ENCODE data around the gene TDP2. TPM values are rescaled to one million over a fixed set of nuclear protein-coding genes. Genes with fewer than 3 reads are reported as not detected.

The TDP2 gene
- total and polyA plus RNA-seq, 2 donors (not counting 1 experiment from before 2014, with no cell fraction given), result 32.5 to 37.5 TPM

DNA sequence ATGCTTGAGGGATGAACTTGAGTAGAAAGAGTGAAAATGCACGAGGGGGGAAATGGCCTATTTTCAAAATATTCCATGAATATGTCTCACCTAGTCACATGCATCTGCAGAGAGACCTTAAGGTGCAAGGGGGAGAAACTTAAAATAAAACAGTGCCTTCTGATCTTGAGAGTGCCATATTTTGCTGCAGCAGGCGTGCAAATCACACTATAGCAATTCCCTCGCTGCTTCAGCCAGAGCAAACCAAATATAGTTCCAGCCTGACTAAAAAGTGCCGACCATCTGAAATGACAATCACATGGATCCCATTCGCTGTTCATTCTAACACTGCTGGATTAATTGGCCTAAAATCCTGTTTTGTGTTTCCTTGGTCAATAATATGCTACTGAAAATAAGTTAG is 47.0 kb downstream of the TDP2 start:
- H3K27ac ChIP-seq (ENCODE audit: insufficient read depth, low read length), result no peak overlapping the region
- no peaks in the 10 kb centered on the region for H3K79me2 ChIP-seq (ENCODE audit: control insufficient read depth, insufficient read depth, low read length)
- no peak for DNase-seq (ENCODE audit: low read depth in 2 of 2)
- no peak overlapping the region for H3K4me2 ChIP-seq (ENCODE audit: extremely low read depth, insufficient read depth, low read length)
- no peak overlapping the region for H3K9ac ChIP-seq (ENCODE audit: insufficient read depth, low read length)
- H3K9me3 ChIP-seq (ENCODE audit: control insufficient read depth, insufficient read depth, low read depth, low read length), result no peaks in the 10 kb centered on the region
- no peaks in the 10 kb centered on the region for H3K36me3 ChIP-seq (ENCODE audit: control insufficient read depth, insufficient read depth, low read length)
- no peaks in the 10 kb centered on the region for H4K20me1 ChIP-seq (ENCODE audit: control insufficient read depth, extremely low read depth, insufficient read depth, low read length)
- H2AFZ ChIP-seq (ENCODE audit: low read length), result no peak overlapping the region
- no peak for TF ChIP-seq EZH2 (IDR thresholded peaks at IDR 0.05; ENCODE audit: low read length, missing control alignments)
- TF ChIP-seq, protein P1, sequence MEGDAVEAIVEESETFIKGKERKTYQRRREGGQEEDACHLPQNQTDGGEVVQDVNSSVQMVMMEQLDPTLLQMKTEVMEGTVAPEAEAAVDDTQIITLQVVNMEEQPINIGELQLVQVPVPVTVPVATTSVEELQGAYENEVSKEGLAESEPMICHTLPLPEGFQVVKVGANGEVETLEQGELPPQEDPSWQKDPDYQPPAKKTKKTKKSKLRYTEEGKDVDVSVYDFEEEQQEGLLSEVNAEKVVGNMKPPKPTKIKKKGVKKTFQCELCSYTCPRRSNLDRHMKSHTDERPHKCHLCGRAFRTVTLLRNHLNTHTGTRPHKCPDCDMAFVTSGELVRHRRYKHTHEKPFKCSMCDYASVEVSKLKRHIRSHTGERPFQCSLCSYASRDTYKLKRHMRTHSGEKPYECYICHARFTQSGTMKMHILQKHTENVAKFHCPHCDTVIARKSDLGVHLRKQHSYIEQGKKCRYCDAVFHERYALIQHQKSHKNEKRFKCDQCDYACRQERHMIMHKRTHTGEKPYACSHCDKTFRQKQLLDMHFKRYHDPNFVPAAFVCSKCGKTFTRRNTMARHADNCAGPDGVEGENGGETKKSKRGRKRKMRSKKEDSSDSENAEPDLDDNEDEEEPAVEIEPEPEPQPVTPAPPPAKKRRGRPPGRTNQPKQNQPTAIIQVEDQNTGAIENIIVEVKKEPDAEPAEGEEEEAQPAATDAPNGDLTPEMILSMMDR (conservative IDR thresholded peaks at IDR 0.05 in 1 of 2, IDR thresholded peaks at IDR 0.05 in 1 of 2; ENCODE audit: low read depth in 1 of 2, low read length in 2 of 2), result no peak
- no peaks in the 10 kb centered on the region for H3K27me3 ChIP-seq (ENCODE audit: control insufficient read depth, insufficient read depth, low read length)
- H3K4me3 ChIP-seq (replicated peaks in 1 of 4; ENCODE audit: control extremely low read depth in 1 of 4, insufficient read depth in 1 of 4, low read depth in 3 of 4, low read length in 4 of 4), result no peak overlapping the region
- no peaks in the 10 kb centered on the region for H3K4me1 ChIP-seq (ENCODE audit: control insufficient read depth, extremely low read depth, insufficient read depth, low read length)

DNA sequence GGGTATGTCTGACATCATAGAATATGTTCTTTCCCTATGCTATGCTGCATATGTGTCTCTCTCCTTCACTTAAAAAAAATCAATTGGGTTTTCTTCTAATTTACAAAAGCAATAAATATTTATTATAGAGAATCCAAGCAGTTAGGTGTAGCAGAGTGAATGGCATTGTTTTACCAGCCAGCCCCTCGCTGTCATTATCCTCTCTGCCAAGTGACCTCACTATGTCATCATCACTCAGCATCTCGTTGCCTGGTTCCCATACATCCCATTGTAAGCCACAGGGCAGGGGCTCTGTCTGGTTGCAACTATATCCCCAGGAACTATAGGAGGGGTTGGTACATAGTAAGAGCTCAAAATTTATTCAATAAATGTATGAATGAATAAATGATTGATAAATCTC is 52.1 kb downstream of the TDP2 start:
- H3K27ac ChIP-seq (ENCODE audit: insufficient read depth, low read length), result no peak overlapping the region
- no peak for TF ChIP-seq EZH2 (IDR thresholded peaks at IDR 0.05; ENCODE audit: low read length, missing control alignments)
- TF ChIP-seq, protein P1 (conservative IDR thresholded peaks at IDR 0.05 in 1 of 2, IDR thresholded peaks at IDR 0.05 in 1 of 2; ENCODE audit: low read depth in 1 of 2, low read length in 2 of 2), result no peak
- H3K9me3 ChIP-seq (ENCODE audit: control insufficient read depth, insufficient read depth, low read depth, low read length), result no peaks in the 10 kb centered on the region
- H4K20me1 ChIP-seq (ENCODE audit: control insufficient read depth, extremely low read depth, insufficient read depth, low read length), result no peaks in the 10 kb centered on the region
- no peaks in the 10 kb centered on the region for H3K4me1 ChIP-seq (ENCODE audit: control insufficient read depth, extremely low read depth, insufficient read depth, low read length)
- H3K4me3 ChIP-seq (replicated peaks in 1 of 4; ENCODE audit: control extremely low read depth in 1 of 4, insufficient read depth in 1 of 4, low read depth in 3 of 4, low read length in 4 of 4), result no peak overlapping the region
- H3K9ac ChIP-seq (ENCODE audit: insufficient read depth, low read length), result no peak overlapping the region
- H2AFZ ChIP-seq (ENCODE audit: low read length), result no peak overlapping the region
- H3K79me2 ChIP-seq (ENCODE audit: control insufficient read depth, insufficient read depth, low read length), result no peaks in the 10 kb centered on the region
- no peaks in the 10 kb centered on the region for H3K27me3 ChIP-seq (ENCODE audit: control insufficient read depth, insufficient read depth, low read length)
- H3K36me3 ChIP-seq (ENCODE audit: control insufficient read depth, insufficient read depth, low read length), result no peaks in the 10 kb centered on the region
- no peak for DNase-seq (ENCODE audit: low read depth in 2 of 2)
- H3K4me2 ChIP-seq (ENCODE audit: extremely low read depth, insufficient read depth, low read length), result no peak overlapping the region

DNA sequence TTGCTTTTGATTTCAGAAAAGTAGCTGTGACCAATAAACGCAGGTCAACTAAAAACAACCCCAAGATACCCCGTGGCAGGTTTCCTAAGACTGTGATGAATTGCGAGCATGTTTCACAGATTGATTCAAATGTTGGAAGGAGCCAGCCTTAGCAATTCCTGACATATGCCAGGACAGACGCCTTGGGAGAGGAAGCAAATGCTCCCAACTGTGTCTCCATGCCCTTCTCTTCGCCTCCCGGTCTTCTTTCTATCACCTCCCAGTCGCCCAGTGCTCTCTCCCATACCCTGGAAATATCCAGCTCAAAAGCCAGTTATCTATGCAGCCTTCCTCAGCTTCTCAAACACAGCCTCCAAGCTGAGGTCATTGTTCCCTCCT is 52.7 kb downstream of the TDP2 start:
- Histone ChIP-seq H3K27me3 (ENCODE audit: control insufficient read depth, insufficient read depth, low read length) (no peaks in the 10 kb centered on the region), H3K4me2 (ENCODE audit: extremely low read depth, insufficient read depth, low read length) (no peak overlapping the region), H3K4me1 (ENCODE audit: control insufficient read depth, extremely low read depth, insufficient read depth, low read length) (no peaks in the 10 kb centered on the region), H4K20me1 (ENCODE audit: control insufficient read depth, extremely low read depth, insufficient read depth, low read length) (no peaks in the 10 kb centered on the region), H3K27ac (ENCODE audit: insufficient read depth, low read length) (no peak overlapping the region), H2AFZ (ENCODE audit: low read length) (no peak overlapping the region), H3K79me2 (ENCODE audit: control insufficient read depth, insufficient read depth, low read length) (no peaks in the 10 kb centered on the region), H3K9ac (ENCODE audit: insufficient read depth, low read length) (no peak overlapping the region), H3K36me3 (ENCODE audit: control insufficient read depth, insufficient read depth, low read length) (no peaks in the 10 kb centered on the region), H3K9me3 (ENCODE audit: control insufficient read depth, insufficient read depth, low read depth, low read length) (no peaks in the 10 kb centered on the region), H3K4me3 (replicated peaks in 1 of 4; ENCODE audit: control extremely low read depth in 1 of 4, insufficient read depth in 1 of 4, low read depth in 3 of 4, low read length in 4 of 4) (no peak overlapping the region)
- no peak for DNase-seq (ENCODE audit: low read depth in 2 of 2)
- TF ChIP-seq, protein P1 (conservative IDR thresholded peaks at IDR 0.05 in 1 of 2, IDR thresholded peaks at IDR 0.05 in 1 of 2; ENCODE audit: low read depth in 1 of 2, low read length in 2 of 2), result no peak
- no peak for TF ChIP-seq EZH2 (IDR thresholded peaks at IDR 0.05; ENCODE audit: low read length, missing control alignments)

Data from fibroblast of lung (primary cell).